Mucosa of rectum (tissue), 2 donors: ENCODE measurements around the gene SGIP1.

Source experiments
- H3K27ac ChIP-seq, 2 donors: one replicate each; pipeline ENCODE4 v1.7.0; 2013; ENCODE audit warnings: inconsistent platforms in 2 of 2, low read depth in 2 of 2, low read length in 2 of 2
- H3K27me3 ChIP-seq, 2 donors: one replicate each; pipeline ENCODE4 v1.7.0; 2013; ENCODE audit warnings: low read length in 2 of 2; ENCODE audit not compliant: control insufficient read depth in 2 of 2, insufficient read depth in 2 of 2
- H3K36me3 ChIP-seq, 2 donors: one replicate each; pipeline ENCODE4 v1.7.0; 2013; ENCODE audit warnings: low read length in 2 of 2; ENCODE audit not compliant: control insufficient read depth in 2 of 2, insufficient read depth in 2 of 2
- H3K4me1 ChIP-seq, 2 donors: one replicate each; pipeline ENCODE4 v1.7.0; 2013; ENCODE audit warnings: low read length in 2 of 2, mild to moderate bottlenecking in 1 of 2; ENCODE audit not compliant: control insufficient read depth in 2 of 2, insufficient read depth in 2 of 2
- H3K4me3 ChIP-seq, 2 donors: one replicate each; pipeline ENCODE4 v1.7.0; 2013; ENCODE audit warnings: low read length in 2 of 2
- H3K9ac ChIP-seq, 2 donors: one replicate each; pipeline ENCODE4 v1.7.0; 2013; ENCODE audit warnings: low read length in 2 of 2, low read depth in 1 of 2, mild to moderate bottlenecking in 1 of 2
- H3K9me3 ChIP-seq, 2 donors: one replicate each; pipeline ENCODE4 v1.7.0; 2013; ENCODE audit warnings: low read length in 2 of 2; ENCODE audit not compliant: control insufficient read depth in 2 of 2
- donor health status: healthy.
- donor health status: Normal muscosa, but diverticular disease.

SGIP1 gene

GRCh38 chr1:66596191-66596590, 62.2 kb downstream of the SGIP1 start:
- H3K9ac ChIP-seq = no peak overlapping the region
- no peaks in the 10 kb centered on the region for H3K36me3 ChIP-seq
- no peaks in the 10 kb centered on the region for H3K4me1 ChIP-seq
- no peaks in the 10 kb centered on the region for H3K27me3 ChIP-seq
- no peak overlapping the region for H3K27ac ChIP-seq
- peaks cover 0 to 2% of the 10 kb centered on the region in 2 donors for H3K9me3 ChIP-seq
- H3K4me3 ChIP-seq = no peak overlapping the region

- no peaks in the 10 kb centered on the region for H3K4me1 ChIP-seq
- no peak overlapping the region for H3K4me3 ChIP-seq
- no peaks in the 10 kb centered on the region for H3K27me3 ChIP-seq
- H3K9me3 ChIP-seq = peaks cover 0 to 2% of the 10 kb centered on the region in 2 donors
- no peaks in the 10 kb centered on the region for H3K36me3 ChIP-seq
- H3K27ac ChIP-seq = no peak overlapping the region
- H3K9ac ChIP-seq = no peak overlapping the region
These were observed 63.5 kb downstream of the SGIP1 start for GRCh38 chr1:66597500-66597899.

- no peak overlapping the region for H3K9ac ChIP-seq
- H3K36me3 ChIP-seq = no peaks in the 10 kb centered on the region
- no peaks in the 10 kb centered on the region for H3K27me3 ChIP-seq
- H3K9me3 ChIP-seq = peaks cover 0 to 2% of the 10 kb centered on the region in 2 donors
- no peak overlapping the region for H3K27ac ChIP-seq
- no peak overlapping the region for H3K4me3 ChIP-seq
- H3K4me1 ChIP-seq = no peaks in the 10 kb centered on the region
These were observed 64.7 kb downstream of the SGIP1 start for GRCh38 chr1:66598670-66599069.

GRCh38 chr1:66599346-66599745, 65.4 kb downstream of the SGIP1 start:
- no peak overlapping the region for H3K9ac ChIP-seq
- no peak overlapping the region for H3K4me3 ChIP-seq
- H3K9me3 ChIP-seq = peaks cover 0 to 2% of the 10 kb centered on the region in 2 donors
- no peak overlapping the region for H3K27ac ChIP-seq
- no peaks in the 10 kb centered on the region for H3K27me3 ChIP-seq
- H3K4me1 ChIP-seq = no peaks in the 10 kb centered on the region
- H3K36me3 ChIP-seq = no peaks in the 10 kb centered on the region

- Histone ChIP-seq H3K36me3 (no peaks in the 10 kb centered on the region), H3K27me3 (no peaks in the 10 kb centered on the region), H3K27ac (no peak overlapping the region), H3K9me3 (peaks cover 0 to 2% of the 10 kb centered on the region in 2 donors), H3K4me3 (no peak overlapping the region), H3K9ac (no peak overlapping the region), H3K4me1 (no peaks in the 10 kb centered on the region)
These were observed 66.2 kb downstream of the SGIP1 start for GRCh38 chr1:66599899-66600737.

GRCh38 chr1:66605419-66605997, 71.6 kb downstream of the SGIP1 start:
- Histone ChIP-seq H3K9ac (no peak overlapping the region), H3K4me3 (no peak overlapping the region), H3K9me3 (no peaks in the 10 kb centered on the region), H3K36me3 (no peaks in the 10 kb centered on the region), H3K27ac (no peak overlapping the region), H3K4me1 (no peaks in the 10 kb centered on the region), H3K27me3 (no peaks in the 10 kb centered on the region)

- Histone ChIP-seq H3K36me3 (no peaks in the 10 kb centered on the region), H3K27me3 (no peaks in the 10 kb centered on the region), H3K4me1 (no peaks in the 10 kb centered on the region), H3K4me3 (no peak overlapping the region), H3K9ac (no peak overlapping the region), H3K27ac (no peak overlapping the region), H3K9me3 (no peaks in the 10 kb centered on the region)
These were observed 72.6 kb downstream of the SGIP1 start for GRCh38 chr1:66606362-66607065.

GRCh38 chr1:66607458-66607857, 73.5 kb downstream of the SGIP1 start:
- no peaks in the 10 kb centered on the region for H3K36me3 ChIP-seq
- H3K27ac ChIP-seq = no peak overlapping the region
- H3K4me1 ChIP-seq = no peaks in the 10 kb centered on the region
- no peaks in the 10 kb centered on the region for H3K9me3 ChIP-seq
- H3K9ac ChIP-seq = no peak overlapping the region
- no peaks in the 10 kb centered on the region for H3K27me3 ChIP-seq
- no peak overlapping the region for H3K4me3 ChIP-seq

GRCh38 chr1:66613187-66613586, 79.2 kb downstream of the SGIP1 start:
- Histone ChIP-seq H3K27me3 (no peaks in the 10 kb centered on the region), H3K4me1 (no peaks in the 10 kb centered on the region), H3K9ac (no peak overlapping the region), H3K4me3 (no peak overlapping the region), H3K36me3 (no peaks in the 10 kb centered on the region), H3K9me3 (no peaks in the 10 kb centered on the region), H3K27ac (no peak overlapping the region)
